H9 (cell line): ENCODE measurements around the gene DUS1L. TPM values are rescaled to one million over a fixed set of nuclear protein-coding genes. Genes with fewer than 3 reads are reported as not detected.

ENCODE experiments used
- DNase-seq: peaks from one replicate; pipeline ENCODE4 v3.0.0-alpha.2; 2017
- H2AFZ ChIP-seq: one replicate; pipeline ENCODE4 v1.6.1; 2013; ENCODE audit warnings: mild to moderate bottlenecking, low read length, control low read depth, moderate library complexity
- H2AK5ac ChIP-seq: 2 replicates; pipeline ENCODE4 v1.6.1; 2013; ENCODE audit warnings: low read length, control low read depth, mixed read lengths; ENCODE audit not compliant: insufficient read length
- H2BK120ac ChIP-seq: one replicate; pipeline ENCODE4 v1.6.1; 2013; ENCODE audit warnings: low read depth, mild to moderate bottlenecking, low read length, control low read depth, inconsistent platforms; ENCODE audit not compliant: poor library complexity, severe bottlenecking
- H2BK12ac ChIP-seq: 2 replicates; pipeline ENCODE4 v1.6.1; 2013; ENCODE audit warnings: low read length, control low read depth, mixed read lengths, low read depth; ENCODE audit not compliant: insufficient read length
- H2BK15ac ChIP-seq: 2 replicates; pipeline ENCODE4 v1.6.1; 2013; ENCODE audit warnings: low read depth, low read length, control low read depth
- H2BK20ac ChIP-seq: one replicate; pipeline ENCODE4 v1.6.1; 2013; ENCODE audit warnings: low read depth, mild to moderate bottlenecking, low read length, control low read depth, inconsistent platforms; ENCODE audit not compliant: poor library complexity, severe bottlenecking
- H2BK5ac ChIP-seq: 2 replicates; pipeline ENCODE4 v1.6.1; 2013; ENCODE audit warnings: low read length, control low read depth, mixed read lengths; ENCODE audit not compliant: insufficient read length
- H3K14ac ChIP-seq: 2 replicates; pipeline ENCODE4 v1.6.1; 2013; ENCODE audit warnings: low read length, control low read depth; ENCODE audit not compliant: insufficient read depth
- H3K18ac ChIP-seq: 2 replicates; pipeline ENCODE4 v1.6.1; 2013; ENCODE audit warnings: low read depth, mild to moderate bottlenecking, mixed read lengths, low read length, control low read depth; ENCODE audit not compliant: insufficient read length
- H3K23ac ChIP-seq: 2 replicates; pipeline ENCODE4 v1.6.1; 2013; ENCODE audit warnings: low read length, control low read depth, mixed read lengths, low read depth; ENCODE audit not compliant: insufficient read length
- H3K23me2 ChIP-seq: 2 replicates; pipeline ENCODE4 v1.6.1; 2013; ENCODE audit warnings: low read depth, mild to moderate bottlenecking, mixed read lengths, low read length, control low read depth; ENCODE audit not compliant: insufficient read length, poor library complexity, severe bottlenecking
- H3K27ac ChIP-seq: 2 replicates; pipeline ENCODE4 v1.5.1; 2013; ENCODE audit warnings: low read length, control low read depth, mixed read lengths, low read depth; ENCODE audit not compliant: insufficient read length
- H3K27me3 ChIP-seq: 2 replicates; pipeline ENCODE4 v1.6.1; 2013; ENCODE audit warnings: low read length, control low read depth, inconsistent platforms; ENCODE audit not compliant: insufficient read depth
- H3K4ac ChIP-seq: 2 replicates; pipeline ENCODE4 v1.6.1; 2013; ENCODE audit warnings: low read depth, mild to moderate bottlenecking, control low read depth, inconsistent platforms, low read length, moderate library complexity
- H3K4me1 ChIP-seq: 2 replicates; pipeline ENCODE4 v1.6.1; 2013; ENCODE audit warnings: low read length, control low read depth, inconsistent platforms; ENCODE audit not compliant: insufficient read depth
- H3K4me2 ChIP-seq: 2 replicates; pipeline ENCODE4 v1.6.1; 2013; ENCODE audit warnings: low read length, control low read depth, mixed read lengths; ENCODE audit not compliant: insufficient read length, insufficient read depth
- H3K56ac ChIP-seq: 2 replicates; pipeline ENCODE4 v1.6.1; 2013; ENCODE audit warnings: low read depth, mild to moderate bottlenecking, mixed read lengths, low read length, control low read depth; ENCODE audit not compliant: insufficient read length
- H3K79me1 ChIP-seq: 2 replicates; pipeline ENCODE4 v1.6.1; 2013; ENCODE audit warnings: low read depth, mild to moderate bottlenecking, moderate library complexity, low read length, control low read depth, inconsistent platforms; ENCODE audit not compliant: insufficient read depth, poor library complexity, severe bottlenecking
- H3K79me2 ChIP-seq: 2 replicates; pipeline ENCODE4 v1.6.1; 2013; ENCODE audit warnings: low read length, control low read depth, inconsistent platforms; ENCODE audit not compliant: insufficient read depth
- H3K9ac ChIP-seq: 2 replicates; pipeline ENCODE4 v1.6.1; 2013; ENCODE audit warnings: low read length, control low read depth, mixed read lengths; ENCODE audit not compliant: insufficient read length; ENCODE audit errors: extremely low read depth
- H3K9me3 ChIP-seq: one replicate; pipeline ENCODE4 v1.6.1; 2013; ENCODE audit warnings: low read depth, low read length, inconsistent platforms; ENCODE audit not compliant: control insufficient read depth
- H3T11ph ChIP-seq: one replicate; pipeline ENCODE4 v1.6.1; 2013; ENCODE audit warnings: mild to moderate bottlenecking, low read length, control low read depth, inconsistent platforms
- H4K20me1 ChIP-seq: one replicate; pipeline ENCODE4 v1.6.1; 2013; ENCODE audit not compliant: control insufficient read depth, insufficient read length, insufficient read depth
- H4K5ac ChIP-seq: 2 replicates; pipeline ENCODE4 v1.6.1; 2013; ENCODE audit warnings: low read depth, mild to moderate bottlenecking, mixed read lengths, low read length, control low read depth; ENCODE audit not compliant: insufficient read length
- H4K8ac ChIP-seq: replicated peaks from 2 replicates; pipeline ENCODE4 v1.6.1; 2013; ENCODE audit warnings: low read length, control low read depth, mixed read lengths, low read depth; ENCODE audit not compliant: insufficient read length
- H4K91ac ChIP-seq: 2 replicates; pipeline ENCODE4 v1.6.1; 2013; ENCODE audit warnings: low read depth, mild to moderate bottlenecking, moderate library complexity, mixed read lengths, low read length, control low read depth; ENCODE audit not compliant: insufficient read length
- H3K27ac Mint-ChIP-seq, 3 experiments: 2 replicates in 2 of 3; 3 replicates in 1 of 3; pipeline ENCODE4 v1.8.0; 2020 to 2021; ENCODE audit warnings: mixed read lengths in 3 of 3, mild to moderate bottlenecking in 1 of 3, moderate library complexity in 1 of 3
- H3K27me3 Mint-ChIP-seq: 2 replicates; pipeline ENCODE4 v1.8.0; 2021; ENCODE audit warnings: low read depth, mild to moderate bottlenecking, moderate library complexity, mixed read lengths
- H3K36me3 Mint-ChIP-seq, 3 experiments: 2 replicates in 2 of 3; 3 replicates in 1 of 3; pipeline ENCODE4 v1.8.0; 2020 to 2021; ENCODE audit warnings: low read depth in 3 of 3, mixed read lengths in 3 of 3; ENCODE audit not compliant: insufficient read depth in 1 of 3
- H3K4me1 Mint-ChIP-seq, 2 experiments: 2 replicates each; pipeline ENCODE4 v1.8.0; 2020; ENCODE audit warnings: mixed read lengths in 2 of 2
- H3K4me3 Mint-ChIP-seq, 2 experiments: 2 replicates in 1 of 2; 3 replicates in 1 of 2; pipeline ENCODE4 v1.8.0; 2020 to 2021; ENCODE audit warnings: mild to moderate bottlenecking in 2 of 2, mixed read lengths in 2 of 2, moderate library complexity in 1 of 2
- H3K9me3 Mint-ChIP-seq, 2 experiments: 2 replicates in 1 of 2; 3 replicates in 1 of 2; pipeline ENCODE4 v1.8.0; 2020; ENCODE audit warnings: mild to moderate bottlenecking in 2 of 2, mixed read lengths in 2 of 2, moderate library complexity in 1 of 2
- CTCF ChIP-seq: fragments of 200-600 bp; sonication (generic); conservative IDR thresholded peaks from 3 replicates; pipeline ENCODE4 v1.8.0; 2021; ENCODE audit warnings: antibody characterized with exemption, mild to moderate bottlenecking
- WGBS: extraction: QIAGEN DNeasy Blood & Tissue Kit; methylation state at CpG from one replicate; pipeline ENCODE4 v1.1.7; 2013; ENCODE audit warnings: missing lambda C conversion rate, low lambda C conversion rate, mixed read lengths; ENCODE audit not compliant: insufficient read length; ENCODE audit errors: extremely low coverage; 5-methylcytosine and 5-hydroxymethylcytosine counted together
- total RNA-seq: library from RNA; stranded (reverse); gene quantifications from 2 replicates; pipeline ENCODE4 v1.2.1, GENCODE V29; 2021

The DUS1L gene
- total RNA-seq, 1 experiment from 2014 or later = 103 TPM

- no peaks in the 10 kb centered on the region for H3K9me3 Mint-ChIP-seq
- TF ChIP-seq CTCF = no peak
- no peak overlapping the region for H4K5ac ChIP-seq
- H3K4me2 ChIP-seq = no peak overlapping the region
- peaks cover 6 to 53% (median 43%) of the 10 kb centered on the region in 3 experiments for H3K36me3 Mint-ChIP-seq
- no peak overlapping the region for H3K18ac ChIP-seq
- no peak overlapping the region for H3K9ac ChIP-seq
- no peak overlapping the region for H3T11ph ChIP-seq
- no peaks in the 10 kb centered on the region for H3K79me2 ChIP-seq
- DNase-seq = no peak
- H2BK12ac ChIP-seq = no peak overlapping the region
- no peaks in the 10 kb centered on the region for H3K23me2 ChIP-seq
- no peaks in the 10 kb centered on the region for H3K27me3 ChIP-seq
- H3K4ac ChIP-seq = no peak overlapping the region
- H3K4me1 ChIP-seq = no peaks in the 10 kb centered on the region
- H4K91ac ChIP-seq = no peak overlapping the region
- no peak overlapping the region for H3K56ac ChIP-seq
- H3K4me3 Mint-ChIP-seq = no peak overlapping the region
- H2AFZ ChIP-seq = no peak overlapping the region
- H2BK20ac ChIP-seq = no peak overlapping the region
- H3K14ac ChIP-seq = no peak overlapping the region; the same call in 1 of the 2 replicates
- peaks cover 0 to 9% of the 10 kb centered on the region in 2 experiments; a peak in 2 of 4 replicates for H3K4me1 Mint-ChIP-seq
- no peak overlapping the region for H3K23ac ChIP-seq
- H3K9me3 ChIP-seq = no peaks in the 10 kb centered on the region
- WGBS = no CpG with 5 or more reads among the region's 29 CpGs
- H3K79me1 ChIP-seq = peaks cover 2% of the 10 kb centered on the region
- no peaks in the 10 kb centered on the region for H3K27me3 Mint-ChIP-seq
- no peak overlapping the region for H2BK5ac ChIP-seq
- no peak overlapping the region for H2AK5ac ChIP-seq
- no peak overlapping the region for H2BK15ac ChIP-seq
- no peak overlapping the region for H3K27ac Mint-ChIP-seq
- H3K27ac ChIP-seq = no peak overlapping the region
- peaks cover 3% of the 10 kb centered on the region for H4K20me1 ChIP-seq
- no peak overlapping the region for H4K8ac ChIP-seq
- H2BK120ac ChIP-seq = no peak overlapping the region
These were observed 8.6 kb downstream of the DUS1L start for GRCh38 chr17:82056729-82057621.
